ENCODE results near the gene MAPK8. TPM values are rescaled to one million over a fixed set of nuclear protein-coding genes. Genes with fewer than 3 reads are reported as not detected.
"Not testable (repeated sequence)": the region's sequence is repeated elsewhere in the genome, so short reads cannot be mapped to it uniquely, and the experiment has no call there.

The MAPK8 gene
- total RNA-seq, 1 donor: 92.8 TPM

DNA sequence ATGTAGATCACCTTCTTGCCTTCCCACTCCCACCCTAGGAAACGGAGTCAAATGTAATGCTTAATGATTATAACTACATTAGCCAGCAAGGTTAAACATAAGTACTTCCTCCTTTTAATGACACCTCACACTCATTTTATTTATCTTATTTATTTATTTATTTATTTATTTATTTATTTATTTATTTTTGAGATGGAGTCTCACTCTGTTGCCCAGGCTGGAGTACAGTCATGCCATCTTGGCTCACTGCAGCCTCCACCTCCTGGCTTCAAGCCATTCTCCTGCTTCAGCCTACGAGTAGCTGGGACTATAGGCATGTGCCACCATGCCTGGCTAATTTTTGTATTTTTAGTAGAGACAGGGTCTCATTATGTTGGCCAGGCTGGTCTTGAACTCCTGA is 115.4 kb downstream of the MAPK8 start:
- not testable (repeated sequence) for H3K4me1 ChIP-seq (ENCODE audit: insufficient read depth, low read length); H3K27me3 ChIP-seq (ENCODE audit: insufficient read depth, low read length)

DNA sequence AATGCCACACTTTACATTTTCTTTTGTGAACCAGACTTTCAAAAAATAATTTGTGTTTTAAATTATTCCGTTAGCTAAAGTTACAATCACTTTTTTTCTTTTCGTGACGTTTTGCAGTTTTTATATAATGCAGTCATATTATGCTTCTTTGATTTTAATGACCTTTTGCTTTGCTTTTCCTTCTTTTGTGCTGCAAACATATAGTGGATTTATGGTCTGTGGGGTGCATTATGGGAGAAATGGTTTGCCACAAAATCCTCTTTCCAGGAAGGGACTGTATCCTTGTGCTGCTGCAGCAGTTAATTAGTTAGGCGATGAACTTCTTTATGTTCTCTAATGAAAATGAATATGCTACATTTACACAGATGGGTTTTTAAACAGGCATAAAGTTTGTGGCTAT is 117.4 kb downstream of the MAPK8 start:
- H3K4me3 ChIP-seq (ENCODE audit: low read length): no peak overlapping the region
- H3K27me3 ChIP-seq (ENCODE audit: insufficient read depth, low read length): no peaks in the 10 kb centered on the region
- H3K9me3 ChIP-seq (ENCODE audit: low read depth, low read length): no peaks in the 10 kb centered on the region
- no peaks in the 10 kb centered on the region for H3K4me1 ChIP-seq (ENCODE audit: insufficient read depth, low read length)

More for the DNA sequence above, 115.4 kb downstream of the MAPK8 start:
- not testable (repeated sequence) for H3K9me3 ChIP-seq (ENCODE audit: low read depth, low read length); H3K4me3 ChIP-seq (ENCODE audit: low read length)

DNA sequence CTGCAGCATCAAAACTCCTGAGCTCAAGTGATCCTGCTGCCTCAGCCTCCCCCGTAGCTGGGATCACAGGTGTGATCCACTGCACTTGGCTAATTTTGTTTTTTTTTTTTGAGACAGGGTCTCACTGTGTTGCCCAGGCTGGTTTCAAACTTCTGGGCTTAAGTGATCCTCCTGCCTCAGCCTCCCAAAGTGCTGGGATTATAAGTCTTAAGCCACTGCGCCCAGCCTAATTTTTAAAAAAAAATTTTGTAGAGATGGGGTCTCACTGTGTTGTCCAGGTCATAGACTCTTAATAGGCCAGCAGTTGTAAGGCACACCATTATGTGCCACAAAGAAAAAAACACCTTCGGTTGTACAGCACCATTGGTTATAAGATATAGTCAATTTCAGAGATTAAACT is 122.4 kb downstream of the MAPK8 start:
- Histone ChIP-seq H3K27me3 (ENCODE audit: insufficient read depth, low read length) (no peaks in the 10 kb centered on the region), H3K4me1 (ENCODE audit: insufficient read depth, low read length) (no peaks in the 10 kb centered on the region), H3K4me3 (ENCODE audit: low read length) (no peak overlapping the region), H3K9me3 (ENCODE audit: low read depth, low read length) (no peaks in the 10 kb centered on the region)

DNA sequence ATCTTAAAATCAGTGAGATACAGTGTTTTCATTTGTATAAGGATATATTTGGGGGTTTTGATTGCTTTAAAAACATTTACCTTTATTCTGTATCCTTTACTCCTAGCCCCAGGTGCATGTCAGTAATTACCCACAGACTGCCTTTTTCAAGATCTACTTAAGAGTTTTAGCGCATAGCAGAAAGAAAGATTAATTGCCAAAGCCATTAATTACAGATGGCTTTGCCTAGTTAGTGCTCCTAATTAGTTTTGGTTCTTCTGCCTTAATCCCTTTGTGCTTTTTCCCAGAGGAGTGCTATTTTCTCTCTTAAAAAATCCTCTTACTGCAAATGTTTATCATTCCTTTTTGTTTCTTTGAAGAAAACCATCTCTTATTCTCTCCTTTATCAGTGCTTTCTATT is 122.8 kb downstream of the MAPK8 start:
- Histone ChIP-seq H3K4me3 (ENCODE audit: low read length) (no peak overlapping the region), H3K9me3 (ENCODE audit: low read depth, low read length) (no peaks in the 10 kb centered on the region), H3K27me3 (ENCODE audit: insufficient read depth, low read length) (no peaks in the 10 kb centered on the region), H3K4me1 (ENCODE audit: insufficient read depth, low read length) (no peaks in the 10 kb centered on the region)

DNA sequence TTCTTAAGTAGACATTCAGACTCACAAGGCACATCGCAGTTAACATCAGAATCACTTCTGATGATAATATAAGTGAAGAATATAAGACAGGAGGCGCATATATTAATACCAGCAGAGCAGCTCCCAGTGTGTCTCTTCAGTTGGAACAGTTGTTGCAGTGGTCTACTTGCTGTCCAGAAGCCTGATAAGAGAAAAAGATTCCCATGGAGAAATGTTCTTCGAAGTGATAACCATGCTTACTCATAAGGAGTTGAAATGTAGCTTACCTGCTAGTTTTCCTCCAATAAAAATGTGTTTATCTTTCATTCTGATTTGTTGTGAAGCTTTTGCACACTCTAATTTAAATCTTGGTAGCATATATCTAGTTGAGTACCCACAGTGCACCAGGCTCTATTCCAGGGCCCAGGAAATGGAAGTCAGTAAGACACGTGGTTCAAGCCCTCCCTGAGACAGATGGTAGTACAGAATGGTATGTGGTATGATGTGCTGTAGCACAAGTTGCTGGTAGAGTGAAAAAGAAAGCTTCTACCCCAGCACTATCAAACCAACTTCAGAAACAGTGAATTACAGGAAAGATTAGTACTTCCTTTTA is 124.0 kb downstream of the MAPK8 start:
- H3K9me3 ChIP-seq (ENCODE audit: low read depth, low read length): no peaks in the 10 kb centered on the region
- no peaks in the 10 kb centered on the region for H3K4me1 ChIP-seq (ENCODE audit: insufficient read depth, low read length)
- no peaks in the 10 kb centered on the region for H3K27me3 ChIP-seq (ENCODE audit: insufficient read depth, low read length)
- H3K4me3 ChIP-seq (ENCODE audit: low read length): no peak overlapping the region

DNA sequence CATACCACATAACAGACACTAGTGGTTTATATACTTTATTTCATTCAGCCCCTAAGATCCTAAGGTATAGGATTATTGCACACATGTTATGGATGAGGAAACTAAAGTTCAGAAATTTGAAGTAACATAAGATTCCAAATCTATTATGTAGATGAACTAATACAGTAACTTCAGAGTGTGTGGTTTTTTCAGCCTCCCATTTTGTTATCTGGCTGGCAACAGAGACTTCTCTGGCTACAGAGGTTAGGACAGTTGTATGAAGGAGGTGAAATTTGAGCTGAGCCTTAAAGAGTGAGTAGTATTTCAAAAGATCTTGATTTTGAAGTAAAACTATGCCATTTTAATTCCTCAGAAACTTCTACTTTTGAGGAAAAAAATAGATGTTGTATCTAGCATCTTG is 125.4 kb downstream of the MAPK8 start:
- H3K27me3 ChIP-seq (ENCODE audit: insufficient read depth, low read length): no peaks in the 10 kb centered on the region

DNA sequence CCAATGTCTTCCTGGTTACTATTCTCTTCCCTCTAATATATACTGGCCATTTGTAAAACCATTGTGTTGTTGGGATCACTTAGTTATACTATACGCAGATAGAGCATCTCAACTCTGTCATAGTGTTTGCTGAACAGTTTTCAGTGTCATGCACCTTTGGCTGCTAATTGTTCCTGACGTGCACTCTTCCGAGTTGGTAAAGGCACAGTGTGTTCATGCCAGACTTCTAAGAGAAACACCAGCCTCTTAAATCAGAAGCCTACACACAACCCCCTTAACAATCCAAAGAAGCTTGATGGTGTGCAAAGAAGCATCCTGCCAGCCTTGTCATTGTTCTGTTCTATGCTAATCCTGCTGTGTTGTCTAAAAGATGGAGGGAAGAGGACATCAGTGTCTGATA is 131.1 kb downstream of the MAPK8 start:
- H3K4me1 ChIP-seq (ENCODE audit: insufficient read depth, low read length): no peaks in the 10 kb centered on the region
- no peaks in the 10 kb centered on the region for H3K27me3 ChIP-seq (ENCODE audit: insufficient read depth, low read length)
- no peak overlapping the region for H3K4me3 ChIP-seq (ENCODE audit: low read length)
- H3K9me3 ChIP-seq (ENCODE audit: low read depth, low read length): no peaks in the 10 kb centered on the region

More for the DNA sequence above, 125.4 kb downstream of the MAPK8 start:
- Histone ChIP-seq H3K9me3 (ENCODE audit: low read depth, low read length) (no peaks in the 10 kb centered on the region), H3K4me3 (ENCODE audit: low read length) (no peak overlapping the region), H3K4me1 (ENCODE audit: insufficient read depth, low read length) (no peaks in the 10 kb centered on the region)

DNA sequence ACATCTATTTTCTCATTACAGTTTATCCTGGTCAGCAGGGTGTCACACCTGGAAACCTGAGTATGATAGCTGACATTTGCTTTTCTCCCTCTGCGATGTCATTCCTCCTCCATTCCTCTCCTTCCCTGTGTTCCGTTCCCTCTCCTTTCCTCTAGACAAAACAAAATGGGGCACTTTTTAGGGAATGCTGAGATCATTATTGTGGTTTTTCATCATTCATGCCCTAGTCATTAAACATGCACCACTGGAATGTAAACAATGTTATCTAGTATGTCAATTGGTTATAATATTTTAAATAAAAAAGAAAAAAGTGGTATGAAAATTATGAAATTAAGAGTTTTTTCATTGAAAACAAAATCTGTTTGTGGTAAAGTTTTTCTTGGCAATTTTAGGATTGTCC is 132.6 kb downstream of the MAPK8 start:
- Histone ChIP-seq H3K27me3 (ENCODE audit: insufficient read depth, low read length) (no peaks in the 10 kb centered on the region), H3K4me3 (ENCODE audit: low read length) (no peak overlapping the region), H3K9me3 (ENCODE audit: low read depth, low read length) (no peaks in the 10 kb centered on the region), H3K4me1 (ENCODE audit: insufficient read depth, low read length) (no peaks in the 10 kb centered on the region)

DNA sequence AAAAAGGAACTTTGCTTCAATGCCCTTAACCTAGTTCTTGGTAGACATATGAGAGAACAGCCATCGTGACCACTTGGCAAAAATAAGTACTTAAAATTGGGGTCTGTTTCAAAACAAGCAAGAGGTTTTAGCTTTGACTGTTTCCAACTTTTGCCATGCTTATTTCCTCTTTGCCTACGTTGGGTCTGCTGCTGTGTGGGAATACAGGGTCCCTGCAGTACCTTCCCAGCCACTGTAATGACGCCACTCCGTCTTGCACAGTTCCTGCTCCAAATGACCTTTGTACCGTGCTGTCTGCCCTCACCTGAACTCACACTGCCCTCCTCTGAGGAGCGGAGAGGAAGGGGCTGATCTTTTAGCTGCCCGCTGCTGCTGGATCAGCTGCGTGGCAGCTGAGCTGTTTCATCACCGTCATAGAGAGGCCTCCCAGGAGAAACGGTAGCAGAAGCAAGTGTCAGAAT is 133.1 kb downstream of the MAPK8 start:
- no peaks in the 10 kb centered on the region for H3K9me3 ChIP-seq (ENCODE audit: low read depth, low read length)
- H3K4me3 ChIP-seq (ENCODE audit: low read length): no peak overlapping the region
- no peaks in the 10 kb centered on the region for H3K4me1 ChIP-seq (ENCODE audit: insufficient read depth, low read length)
- H3K27me3 ChIP-seq (ENCODE audit: insufficient read depth, low read length): no peaks in the 10 kb centered on the region

DNA sequence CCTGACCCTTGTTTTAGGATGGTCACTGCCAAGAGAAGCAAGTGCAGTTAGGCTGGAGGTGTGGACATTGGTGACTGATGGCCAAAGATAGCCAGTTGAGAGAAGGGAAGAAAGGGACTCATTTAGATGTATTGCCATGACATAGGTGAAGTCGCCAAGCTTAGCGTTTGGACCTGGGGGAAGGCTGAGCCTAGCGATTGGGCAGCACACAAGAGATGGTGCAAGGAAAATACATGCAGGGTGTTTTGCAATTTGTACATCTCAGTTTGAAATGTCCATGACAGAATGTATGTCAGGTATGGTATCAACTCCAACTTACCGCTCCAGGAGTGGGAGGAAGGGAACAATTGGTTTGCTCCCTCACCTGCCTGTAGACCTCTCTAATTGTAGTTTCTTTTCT is 134.3 kb downstream of the MAPK8 start:
- no peaks in the 10 kb centered on the region for H3K4me1 ChIP-seq (ENCODE audit: insufficient read depth, low read length)
- H3K9me3 ChIP-seq (ENCODE audit: low read depth, low read length): no peaks in the 10 kb centered on the region
- no peak overlapping the region for H3K4me3 ChIP-seq (ENCODE audit: low read length)
- no peaks in the 10 kb centered on the region for H3K27me3 ChIP-seq (ENCODE audit: insufficient read depth, low read length)

DNA sequence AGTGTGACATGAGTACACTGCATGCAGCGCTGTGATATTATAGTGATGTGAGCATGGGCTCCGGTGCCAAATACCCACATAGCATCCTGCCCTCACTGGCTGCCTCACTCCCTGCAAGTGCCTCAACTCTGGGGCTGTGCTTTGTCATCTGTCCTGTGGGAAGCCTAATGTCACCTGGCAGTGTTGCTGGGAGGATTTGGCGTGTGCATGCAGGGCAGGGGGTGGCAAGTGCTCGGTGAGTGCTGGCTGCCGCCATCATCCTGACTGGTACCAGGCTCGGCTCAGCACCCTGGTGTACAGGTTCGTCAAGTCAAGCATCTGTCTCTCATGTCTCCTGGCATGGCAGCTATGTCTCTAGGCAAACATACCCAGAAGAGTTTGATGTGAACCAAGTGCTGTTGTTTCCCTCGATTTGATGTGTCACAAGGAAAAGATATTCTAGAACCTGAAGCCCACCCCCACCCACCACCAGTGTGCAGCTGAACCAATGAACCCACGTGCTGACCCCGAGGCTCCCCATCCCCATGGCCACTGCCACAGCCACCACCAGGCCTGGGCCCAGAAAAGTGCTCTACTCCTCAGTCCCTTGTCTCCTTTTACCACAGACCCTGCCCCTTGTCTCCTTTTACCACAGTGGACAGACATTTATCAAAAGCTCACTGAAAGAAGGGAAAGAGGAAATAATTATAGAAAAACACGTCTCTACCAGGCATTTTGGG is 135.8 kb downstream of the MAPK8 start:
- Histone ChIP-seq H3K4me1 (ENCODE audit: insufficient read depth, low read length) (no peaks in the 10 kb centered on the region), H3K4me3 (ENCODE audit: low read length) (no peak overlapping the region), H3K9me3 (ENCODE audit: low read depth, low read length) (no peaks in the 10 kb centered on the region), H3K27me3 (ENCODE audit: insufficient read depth, low read length) (no peaks in the 10 kb centered on the region)

DNA sequence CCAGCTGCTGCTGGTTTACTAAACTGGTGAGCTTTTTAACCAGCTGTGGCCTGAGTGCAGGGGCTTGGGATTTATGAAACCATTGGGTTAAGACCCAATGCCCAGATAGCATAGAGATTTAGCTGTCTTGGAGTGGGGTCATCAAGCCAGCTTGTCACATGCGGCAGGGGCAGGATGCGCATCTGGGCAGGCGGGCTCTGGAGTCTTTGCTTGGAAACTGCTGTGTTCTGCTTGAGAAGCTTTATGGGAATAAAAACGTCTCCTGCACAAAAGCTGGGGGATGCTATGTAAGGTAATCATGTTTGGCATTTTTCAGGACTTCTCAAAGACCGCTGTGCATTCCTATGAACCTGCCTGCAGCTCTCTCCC is 136.3 kb downstream of the MAPK8 start:
- H3K27me3 ChIP-seq (ENCODE audit: insufficient read depth, low read length): no peaks in the 10 kb centered on the region
- no peaks in the 10 kb centered on the region for H3K4me1 ChIP-seq (ENCODE audit: insufficient read depth, low read length)
- no peak overlapping the region for H3K4me3 ChIP-seq (ENCODE audit: low read length)
- no peaks in the 10 kb centered on the region for H3K9me3 ChIP-seq (ENCODE audit: low read depth, low read length)

DNA sequence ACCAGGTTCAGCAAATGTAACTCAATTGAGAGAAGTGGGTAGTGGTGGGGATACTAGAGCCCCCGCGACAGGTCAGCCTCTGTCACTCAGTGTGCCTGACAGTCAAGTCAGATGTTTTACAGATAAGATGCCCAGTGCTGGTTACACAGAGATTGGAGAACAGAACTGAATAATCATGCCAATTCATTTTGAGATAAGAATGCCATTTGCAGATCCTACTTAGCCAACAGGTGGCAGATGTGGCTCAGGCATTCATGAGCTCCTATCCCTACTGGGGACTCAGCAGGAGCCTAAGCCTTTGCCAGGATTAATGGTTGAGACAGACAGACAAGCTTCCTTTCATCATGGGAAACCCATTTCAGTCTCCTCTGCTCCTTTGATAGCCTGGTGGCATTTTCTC is 137.8 kb downstream of the MAPK8 start:
- no peaks in the 10 kb centered on the region for H3K27me3 ChIP-seq (ENCODE audit: insufficient read depth, low read length)
- H3K4me1 ChIP-seq (ENCODE audit: insufficient read depth, low read length): no peaks in the 10 kb centered on the region
- no peak overlapping the region for H3K4me3 ChIP-seq (ENCODE audit: low read length)
- no peaks in the 10 kb centered on the region for H3K9me3 ChIP-seq (ENCODE audit: low read depth, low read length)

DNA sequence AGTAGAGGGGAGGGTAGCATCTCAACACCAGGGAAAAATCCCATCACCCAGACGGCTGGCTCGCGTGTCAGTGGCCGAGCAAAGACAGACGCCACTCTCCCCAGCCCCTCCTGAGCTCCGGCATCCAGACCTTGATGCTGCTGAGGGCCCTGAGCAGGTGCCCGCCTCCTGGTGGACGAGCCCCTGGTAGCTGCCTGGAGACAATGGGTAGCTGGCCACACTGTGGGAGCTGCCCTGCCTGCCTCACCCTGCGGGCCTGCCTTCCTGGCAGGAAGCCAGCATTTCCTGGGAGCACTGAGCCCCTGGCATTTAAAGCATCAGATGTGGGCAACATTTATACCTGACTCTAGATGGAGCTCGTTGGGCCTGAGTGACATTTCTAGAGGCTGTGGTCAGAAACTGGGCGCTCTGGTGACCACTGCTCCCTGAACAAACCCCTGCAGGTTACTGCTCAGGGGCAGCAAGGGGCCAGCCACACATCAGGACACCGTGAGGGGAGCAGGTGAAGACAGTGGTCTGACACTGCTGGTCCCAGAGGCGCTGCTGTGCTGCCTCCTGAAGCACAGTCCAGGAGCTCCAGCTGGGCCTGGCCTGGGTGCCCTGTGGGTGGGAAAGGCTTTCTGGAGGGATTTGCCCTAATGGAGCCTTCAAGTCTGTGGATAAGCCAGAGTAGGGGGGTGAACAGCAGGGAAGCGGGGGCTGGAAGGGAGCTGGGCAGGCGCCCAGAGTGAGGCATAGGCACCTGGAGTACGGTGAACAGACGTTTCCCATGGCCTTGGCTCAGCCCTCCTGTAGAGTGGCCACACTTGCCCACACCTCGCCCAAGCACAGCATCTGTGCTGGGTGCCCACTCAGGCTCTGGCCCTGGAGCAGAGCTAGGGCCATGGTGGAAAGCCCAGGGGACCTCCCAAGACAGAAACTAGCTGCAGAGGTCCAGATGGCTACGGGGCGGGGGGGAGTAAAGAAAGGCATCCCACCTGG is 138.7 kb downstream of the MAPK8 start:
- H3K4me3 ChIP-seq (ENCODE audit: low read length): no peak overlapping the region
- H3K4me1 ChIP-seq (ENCODE audit: insufficient read depth, low read length): no peaks in the 10 kb centered on the region
- H3K27me3 ChIP-seq (ENCODE audit: insufficient read depth, low read length): no peaks in the 10 kb centered on the region
- H3K9me3 ChIP-seq (ENCODE audit: low read depth, low read length): no peaks in the 10 kb centered on the region

DNA sequence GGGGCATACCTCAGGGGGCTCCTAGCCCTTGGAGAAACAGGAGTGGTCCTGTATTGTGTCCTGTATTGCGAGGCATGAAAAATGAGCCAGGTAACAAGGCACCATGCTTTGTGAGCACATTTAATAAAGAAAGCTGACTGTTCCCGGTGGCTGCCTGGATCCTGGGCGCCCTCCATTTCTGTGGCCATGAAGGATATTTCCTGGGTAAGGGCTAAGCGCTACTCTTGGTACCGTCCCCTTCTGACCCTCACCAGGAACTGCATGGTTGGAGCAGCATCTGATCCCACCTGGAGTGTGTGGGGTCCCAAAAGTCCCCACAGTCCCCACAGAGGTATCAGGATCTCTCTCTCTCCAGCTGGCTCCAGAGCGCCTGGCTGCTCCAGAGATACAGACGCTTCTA is 139.5 kb downstream of the MAPK8 start:
- Histone ChIP-seq H3K4me3 (ENCODE audit: low read length) (no peak overlapping the region), H3K4me1 (ENCODE audit: insufficient read depth, low read length) (no peaks in the 10 kb centered on the region), H3K27me3 (ENCODE audit: insufficient read depth, low read length) (no peaks in the 10 kb centered on the region), H3K9me3 (ENCODE audit: low read depth, low read length) (no peaks in the 10 kb centered on the region)

All from mononuclear cell (primary cell).